ENCODE data around the gene ALDH1L2.
"Not testable (repeated sequence)": the region's sequence is repeated elsewhere in the genome, so short reads cannot be mapped to it uniquely, and the experiment has no call there.

The ALDH1L2 gene

GRCh38 chr12:105084251-105085250 is at the start of gene ALDH1L2:
TSS of gene ALDH1L2 (minus strand) at chr12:105084458. CDS start at chr12:105084436, 22 bp downstream.
- peak; percentile 74 for DNase-seq (ENCODE audit: low spot score)

GRCh38 chr12:105120551-105120950 is 36.3 kb upstream of the ALDH1L2 start:
- no peak for DNase-seq (ENCODE audit: low spot score)

GRCh38 chr12:105116969-105117368 is 32.7 kb upstream of the ALDH1L2 start:
- no peak for DNase-seq (ENCODE audit: low spot score)

- no peak for DNase-seq (ENCODE audit: low spot score)
These were observed 28.8 kb upstream of the ALDH1L2 start for GRCh38 chr12:105113094-105113493.

GRCh38 chr12:105110851-105111250 is 26.6 kb upstream of the ALDH1L2 start:
- no peak for DNase-seq (ENCODE audit: low spot score)

GRCh38 chr12:105109465-105110212 is 25.4 kb upstream of the ALDH1L2 start:
- peak; percentile 16 for DNase-seq (ENCODE audit: low spot score)

GRCh38 chr12:105107494-105108371 is 23.5 kb upstream of the ALDH1L2 start, which contains the start of gene WASHC4:
TSS of gene WASHC4 (plus strand) at chr12:105107731. CDS start at chr12:105107801, 70 bp downstream.
- peak; percentile 97 for DNase-seq (ENCODE audit: low spot score)

- peak; percentile 16 for DNase-seq (ENCODE audit: low spot score)
These were observed 22.9 kb upstream of the ALDH1L2 start for GRCh38 chr12:105107171-105107493.

- no peak for DNase-seq (ENCODE audit: low spot score)
These were observed 22.4 kb upstream of the ALDH1L2 start for GRCh38 chr12:105106621-105107020.

GRCh38 chr12:105104762-105105161 is 20.5 kb upstream of the ALDH1L2 start:
- DNase-seq (ENCODE audit: low spot score) = no peak

- DNase-seq (ENCODE audit: low spot score) = no peak
These were observed 18.4 kb upstream of the ALDH1L2 start for GRCh38 chr12:105102673-105103072.

GRCh38 chr12:105100998-105101397 is 16.7 kb upstream of the ALDH1L2 start:
- DNase-seq (ENCODE audit: low spot score) = no peak

GRCh38 chr12:105100207-105100985 is 16.1 kb upstream of the ALDH1L2 start:
- DNase-seq (ENCODE audit: low spot score) = no peak

- no peak for DNase-seq (ENCODE audit: low spot score)
These were observed 15.1 kb upstream of the ALDH1L2 start for GRCh38 chr12:105099356-105099755.

GRCh38 chr12:105095338-105095737 is 11.1 kb upstream of the ALDH1L2 start:
- DNase-seq (ENCODE audit: low spot score) = not testable (repeated sequence)

GRCh38 chr12:105092336-105092735 is 8.1 kb upstream of the ALDH1L2 start:
- no peak for DNase-seq (ENCODE audit: low spot score)

GRCh38 chr12:105091476-105092206 is 7.4 kb upstream of the ALDH1L2 start:
- no peak for DNase-seq (ENCODE audit: low spot score)

- no peak for DNase-seq (ENCODE audit: low spot score)
These were observed 6.1 kb upstream of the ALDH1L2 start for GRCh38 chr12:105090361-105090760.

- no peak for DNase-seq (ENCODE audit: low spot score)
These were observed 5.6 kb upstream of the ALDH1L2 start for GRCh38 chr12:105089817-105090216.

GRCh38 chr12:105085501-105085900 is 1.2 kb upstream of the ALDH1L2 start:
- no peak for DNase-seq (ENCODE audit: low spot score)

Data from germinal center (tissue), 1 donor.